Measurements from ENCODE around the gene CITED4. TPM values are rescaled to one million over a fixed set of nuclear protein-coding genes. Genes with fewer than 3 reads are reported as not detected.

The CITED4 gene
- polyA plus RNA-seq, 3 donors, result 2.4 to 18.8 (median 17.1) TPM

DNA sequence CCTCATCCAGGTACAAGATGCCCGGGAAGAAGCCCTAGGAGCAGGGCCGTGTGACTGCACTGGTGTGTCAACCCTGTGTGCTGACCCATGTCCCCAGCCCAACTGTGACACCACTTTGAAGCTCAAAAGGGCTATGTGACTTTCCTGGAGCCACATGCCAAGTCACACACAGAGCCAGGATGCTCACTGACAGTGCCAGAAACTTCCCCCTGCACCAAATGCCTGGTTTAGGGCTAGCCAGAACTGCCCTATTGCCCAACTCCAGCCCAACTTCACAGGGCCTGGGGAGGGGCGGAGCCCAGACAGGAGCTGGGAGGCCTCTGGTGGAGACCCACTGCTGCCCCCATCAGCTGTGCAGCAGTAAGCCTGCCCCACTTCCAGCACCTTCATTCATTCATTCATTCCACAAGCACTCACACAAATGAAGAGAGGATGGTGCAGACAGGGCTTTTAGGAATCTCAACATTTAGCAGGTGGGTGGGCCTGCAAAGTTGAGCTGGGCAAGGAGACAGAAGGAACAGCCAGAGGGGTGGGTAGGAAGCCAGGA, 41.8 kb downstream of the CITED4 start:
- peaks cover 0 to 34% of the 10 kb centered on the region in 2 donors for H3K27me3 ChIP-seq (ENCODE audit: control insufficient read depth in 2 of 2, insufficient read depth in 2 of 2, low read length in 2 of 2)
- Mint-ChIP-seq H3K27ac (peak overlapping the region in 1 of 7 donors; percentile 37), H3K4me1 (peaks cover 22% of the 10 kb centered on the region), H3K9me3 (peaks cover 0 to 3% (median 0%) of the 10 kb centered on the region in 7 donors), H3K36me3 (peaks cover 0 to 3% of the 10 kb centered on the region in 2 donors), H3K4me3 (no peak overlapping the region), H3K27me3 (ENCODE audit: low read depth in 3 of 3) (peaks cover 30 to 42% (median 33%) of the 10 kb centered on the region in 3 donors)
- no peak overlapping the region for H3K4me2 ChIP-seq (replicated peaks; ENCODE audit: extremely low read depth, low read length, poor library complexity, severe bottlenecking)
- no peak overlapping the region for H3K27ac ChIP-seq (ENCODE audit: low read depth in 1 of 2, low read length in 2 of 2)
- peaks cover 17 to 18% of the 10 kb centered on the region in 2 donors for H3K4me1 ChIP-seq (ENCODE audit: control insufficient read depth in 1 of 2, insufficient read depth in 2 of 2, low read length in 2 of 2)
- no peaks in the 10 kb centered on the region for H3K9me3 ChIP-seq (replicated peaks in 1 of 2; ENCODE audit: control insufficient read depth in 1 of 2, insufficient read depth in 1 of 2, low read length in 2 of 2)
- no peak overlapping the region for H3K9ac ChIP-seq (ENCODE audit: insufficient read depth, low read length, poor library complexity, severe bottlenecking)
- no peaks in the 10 kb centered on the region for H4K20me1 ChIP-seq (ENCODE audit: insufficient read depth, low read length)
- H3K79me2 ChIP-seq (ENCODE audit: insufficient read depth, low read length), result no peaks in the 10 kb centered on the region
- WGBS (ENCODE audit: insufficient coverage), result 92% methylated on average over 2 of the region's 3 CpGs
- H3K4me3 ChIP-seq (replicated peaks in 1 of 3; ENCODE audit: low read depth in 2 of 3, low read length in 3 of 3), result no peak overlapping the region
- H3K36me3 ChIP-seq (replicated peaks in 1 of 2; ENCODE audit: control insufficient read depth in 1 of 2, insufficient read depth in 2 of 2, low read length in 2 of 2), result no peaks in the 10 kb centered on the region
- TF ChIP-seq, protein P1, sequence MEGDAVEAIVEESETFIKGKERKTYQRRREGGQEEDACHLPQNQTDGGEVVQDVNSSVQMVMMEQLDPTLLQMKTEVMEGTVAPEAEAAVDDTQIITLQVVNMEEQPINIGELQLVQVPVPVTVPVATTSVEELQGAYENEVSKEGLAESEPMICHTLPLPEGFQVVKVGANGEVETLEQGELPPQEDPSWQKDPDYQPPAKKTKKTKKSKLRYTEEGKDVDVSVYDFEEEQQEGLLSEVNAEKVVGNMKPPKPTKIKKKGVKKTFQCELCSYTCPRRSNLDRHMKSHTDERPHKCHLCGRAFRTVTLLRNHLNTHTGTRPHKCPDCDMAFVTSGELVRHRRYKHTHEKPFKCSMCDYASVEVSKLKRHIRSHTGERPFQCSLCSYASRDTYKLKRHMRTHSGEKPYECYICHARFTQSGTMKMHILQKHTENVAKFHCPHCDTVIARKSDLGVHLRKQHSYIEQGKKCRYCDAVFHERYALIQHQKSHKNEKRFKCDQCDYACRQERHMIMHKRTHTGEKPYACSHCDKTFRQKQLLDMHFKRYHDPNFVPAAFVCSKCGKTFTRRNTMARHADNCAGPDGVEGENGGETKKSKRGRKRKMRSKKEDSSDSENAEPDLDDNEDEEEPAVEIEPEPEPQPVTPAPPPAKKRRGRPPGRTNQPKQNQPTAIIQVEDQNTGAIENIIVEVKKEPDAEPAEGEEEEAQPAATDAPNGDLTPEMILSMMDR (IDR thresholded peaks at IDR 0.05), result no peak
- H2AFZ ChIP-seq (ENCODE audit: insufficient read depth, low read depth, low read length, poor library complexity, severe bottlenecking), result no peak overlapping the region
- intact Hi-C loops (cut with micrococcal nuclease), result no loop called here
- peak in 1 of 3 donors; percentile 19 for DNase-seq

DNA sequence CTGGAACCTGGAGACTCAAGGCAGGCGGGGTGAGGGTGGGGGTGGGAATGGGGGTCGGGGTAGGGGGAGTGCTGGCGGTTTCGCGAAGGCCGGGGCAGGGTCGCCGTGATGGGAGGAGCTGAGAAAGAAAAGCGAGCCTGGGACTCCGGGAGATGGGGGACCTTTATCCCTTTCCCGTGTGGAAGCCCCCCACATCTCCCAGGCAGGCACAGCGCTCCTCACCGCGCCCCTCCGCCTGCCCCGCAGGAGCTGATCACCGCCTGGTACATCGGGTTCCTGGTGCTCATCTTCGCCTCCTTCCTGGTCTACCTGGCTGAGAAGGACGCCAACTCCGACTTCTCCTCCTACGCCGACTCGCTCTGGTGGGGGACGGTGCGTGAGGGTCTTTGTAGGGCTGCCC, 43.1 kb downstream of the CITED4 start:
- no peak overlapping the region for H3K4me3 ChIP-seq (replicated peaks in 1 of 3; ENCODE audit: low read depth in 2 of 3, low read length in 3 of 3)
- no peak for DNase-seq
- TF ChIP-seq, protein P1 (IDR thresholded peaks at IDR 0.05), result no peak

More for the DNA sequence above, 43.1 kb downstream of the CITED4 start:
- Histone ChIP-seq H3K9me3 (replicated peaks in 1 of 2; ENCODE audit: control insufficient read depth in 1 of 2, insufficient read depth in 1 of 2, low read length in 2 of 2) (no peaks in the 10 kb centered on the region), H3K27me3 (ENCODE audit: control insufficient read depth in 2 of 2, insufficient read depth in 2 of 2, low read length in 2 of 2) (peaks cover 0 to 34% of the 10 kb centered on the region in 2 donors), H4K20me1 (ENCODE audit: insufficient read depth, low read length) (no peaks in the 10 kb centered on the region), H3K79me2 (ENCODE audit: insufficient read depth, low read length) (no peaks in the 10 kb centered on the region), H3K27ac (ENCODE audit: low read depth in 1 of 2, low read length in 2 of 2) (no peak overlapping the region), H3K4me2 (replicated peaks; ENCODE audit: extremely low read depth, low read length, poor library complexity, severe bottlenecking) (peak overlapping the region; percentile 78), H3K36me3 (replicated peaks in 1 of 2; ENCODE audit: control insufficient read depth in 1 of 2, insufficient read depth in 2 of 2, low read length in 2 of 2) (no peaks in the 10 kb centered on the region), H2AFZ (ENCODE audit: insufficient read depth, low read depth, low read length, poor library complexity, severe bottlenecking) (no peak overlapping the region), H3K9ac (ENCODE audit: insufficient read depth, low read length, poor library complexity, severe bottlenecking) (no peak overlapping the region), H3K4me1 (ENCODE audit: control insufficient read depth in 1 of 2, insufficient read depth in 2 of 2, low read length in 2 of 2) (peaks cover 11 to 12% of the 10 kb centered on the region in 2 donors)
- Mint-ChIP-seq H3K9me3 (peaks cover 0 to 3% (median 0%) of the 10 kb centered on the region in 7 donors), H3K36me3 (peaks cover 0 to 3% of the 10 kb centered on the region in 2 donors), H3K27me3 (ENCODE audit: low read depth in 3 of 3) (peaks cover 30 to 43% (median 33%) of the 10 kb centered on the region in 3 donors), H3K4me3 (peak overlapping the region; percentile 10 to 62), H3K27ac (peak overlapping the region in 1 of 7 donors; percentile 41), H3K4me1 (peaks cover 15% of the 10 kb centered on the region)
- intact Hi-C loops (cut with micrococcal nuclease), result no loop called here
- 72% methylated on average over 15 of the region's 26 CpGs for WGBS (ENCODE audit: insufficient coverage)

Measured in CD14-positive monocyte (primary cell).